ENCODE results near the gene MUSTN1.

DNA sequence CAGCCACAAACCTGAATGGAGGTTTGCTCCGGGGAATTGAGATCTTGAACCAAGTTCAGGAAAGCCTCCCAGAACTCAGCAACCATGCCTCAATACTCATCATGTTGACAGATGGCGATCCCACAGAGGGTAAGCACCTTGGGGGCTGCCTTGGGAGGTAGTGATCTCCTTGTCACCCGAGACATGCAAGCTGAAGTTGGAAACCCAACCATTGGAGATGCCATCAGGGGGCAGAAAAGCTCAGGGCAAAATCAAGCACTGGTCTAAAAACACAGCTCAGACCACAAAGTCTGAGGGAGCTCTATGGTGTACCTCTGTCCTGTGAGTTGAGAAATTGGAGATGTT is 51.6 kb downstream of the MUSTN1 start:
- TF ChIP-seq, protein P1, sequence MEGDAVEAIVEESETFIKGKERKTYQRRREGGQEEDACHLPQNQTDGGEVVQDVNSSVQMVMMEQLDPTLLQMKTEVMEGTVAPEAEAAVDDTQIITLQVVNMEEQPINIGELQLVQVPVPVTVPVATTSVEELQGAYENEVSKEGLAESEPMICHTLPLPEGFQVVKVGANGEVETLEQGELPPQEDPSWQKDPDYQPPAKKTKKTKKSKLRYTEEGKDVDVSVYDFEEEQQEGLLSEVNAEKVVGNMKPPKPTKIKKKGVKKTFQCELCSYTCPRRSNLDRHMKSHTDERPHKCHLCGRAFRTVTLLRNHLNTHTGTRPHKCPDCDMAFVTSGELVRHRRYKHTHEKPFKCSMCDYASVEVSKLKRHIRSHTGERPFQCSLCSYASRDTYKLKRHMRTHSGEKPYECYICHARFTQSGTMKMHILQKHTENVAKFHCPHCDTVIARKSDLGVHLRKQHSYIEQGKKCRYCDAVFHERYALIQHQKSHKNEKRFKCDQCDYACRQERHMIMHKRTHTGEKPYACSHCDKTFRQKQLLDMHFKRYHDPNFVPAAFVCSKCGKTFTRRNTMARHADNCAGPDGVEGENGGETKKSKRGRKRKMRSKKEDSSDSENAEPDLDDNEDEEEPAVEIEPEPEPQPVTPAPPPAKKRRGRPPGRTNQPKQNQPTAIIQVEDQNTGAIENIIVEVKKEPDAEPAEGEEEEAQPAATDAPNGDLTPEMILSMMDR (conservative IDR thresholded peaks at IDR 0.05) = no peak
- TF ChIP-seq ZFX (IDR thresholded peaks at IDR 0.05) = no peak
